Large intestine (tissue), 3 donors: ENCODE measurements around the gene FAM181A. TPM values are rescaled to one million over a fixed set of nuclear protein-coding genes. Genes with fewer than 3 reads are reported as not detected.

Source experiments
- DNase-seq, 2 donors: peaks; one replicate each; pipeline versions ENCODE4 v3.0.0 to v3.0.0-alpha.2; 2013
- H3K27ac ChIP-seq: one replicate; pipeline ENCODE4 v1.5.1; 2013; ENCODE audit warnings: low read length
- H3K27me3 ChIP-seq: 2 replicates; pipeline ENCODE4 v1.6.1; 2013; ENCODE audit warnings: low read length; ENCODE audit not compliant: control insufficient read depth, insufficient read depth
- H3K36me3 ChIP-seq: 2 replicates; pipeline ENCODE4 v1.6.1; 2013; ENCODE audit warnings: low read length; ENCODE audit not compliant: control insufficient read depth, insufficient read depth
- H3K4me1 ChIP-seq: one replicate; pipeline ENCODE4 v1.6.1; 2013; ENCODE audit warnings: low read length; ENCODE audit not compliant: control insufficient read depth, insufficient read depth
- H3K4me3 ChIP-seq: one replicate; pipeline ENCODE4 v1.5.1; 2013; ENCODE audit warnings: low read length
- H3K9me3 ChIP-seq: one replicate; pipeline ENCODE4 v1.6.1; 2013; ENCODE audit warnings: mild to moderate bottlenecking, low read depth, low read length, moderate library complexity; ENCODE audit not compliant: control insufficient read depth
- WGBS: methylation state at CpG from one replicate; pipeline ENCODE4 v1.1.5; 2013; ENCODE audit warnings: low lambda C conversion rate; ENCODE audit not compliant: insufficient coverage; 5-methylcytosine and 5-hydroxymethylcytosine counted together
- polyA plus RNA-seq: library from polyadenylated mRNA; unstranded; fragments of 120-200 nt; gene quantifications from one replicate; pipeline ENCODE4 v1.2.1, GENCODE V29; 2013

FAM181A gene
- polyA plus RNA-seq, 1 donor: not detected

DNA sequence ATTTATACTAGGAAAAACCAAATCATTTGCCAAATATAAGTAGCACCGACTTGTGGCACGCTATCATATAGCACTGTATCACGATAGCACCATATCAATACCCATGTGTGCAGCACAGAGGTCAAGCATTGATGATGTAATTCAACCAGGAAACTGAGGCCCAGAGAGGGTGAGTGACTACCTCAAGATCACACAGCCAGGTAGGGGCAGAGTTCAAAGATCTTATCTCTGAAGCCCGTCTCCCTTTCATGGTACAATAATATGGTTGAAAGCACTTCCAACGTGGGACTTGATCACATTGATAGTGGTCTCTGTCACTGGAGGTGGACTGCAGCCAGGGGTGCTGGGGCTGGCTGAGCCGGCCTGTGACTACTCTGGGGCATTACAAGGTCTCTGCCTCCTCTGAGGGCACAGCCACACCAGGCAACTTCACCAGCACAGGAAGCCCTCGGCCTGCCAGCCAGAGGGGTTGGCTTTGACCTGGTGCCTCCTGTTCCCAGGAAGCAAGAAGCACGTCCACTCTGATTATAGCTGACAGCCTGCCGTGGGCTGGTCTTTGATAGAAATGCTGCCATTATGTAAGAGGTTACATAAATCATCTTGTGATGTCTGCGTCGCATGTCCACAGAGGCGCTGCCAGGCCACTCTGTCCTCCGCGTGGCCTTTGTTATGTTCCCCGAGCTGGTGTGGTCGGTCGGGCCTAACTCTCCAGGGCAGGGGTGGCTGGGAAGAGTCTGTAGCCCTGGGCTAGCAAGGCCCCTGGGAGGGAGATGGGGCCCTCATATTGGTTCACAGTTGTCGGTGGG lies 5.9 kb upstream of the FAM181A start:
- Histone ChIP-seq H3K4me3 (no peak overlapping the region), H3K27ac (no peak overlapping the region), H3K27me3 (no peaks in the 10 kb centered on the region), H3K4me1 (no peaks in the 10 kb centered on the region), H3K9me3 (no peaks in the 10 kb centered on the region), H3K36me3 (no peaks in the 10 kb centered on the region)
- DNase-seq: no peak
- 100% methylated on average over 1 of the region's 18 CpGs for WGBS

DNA sequence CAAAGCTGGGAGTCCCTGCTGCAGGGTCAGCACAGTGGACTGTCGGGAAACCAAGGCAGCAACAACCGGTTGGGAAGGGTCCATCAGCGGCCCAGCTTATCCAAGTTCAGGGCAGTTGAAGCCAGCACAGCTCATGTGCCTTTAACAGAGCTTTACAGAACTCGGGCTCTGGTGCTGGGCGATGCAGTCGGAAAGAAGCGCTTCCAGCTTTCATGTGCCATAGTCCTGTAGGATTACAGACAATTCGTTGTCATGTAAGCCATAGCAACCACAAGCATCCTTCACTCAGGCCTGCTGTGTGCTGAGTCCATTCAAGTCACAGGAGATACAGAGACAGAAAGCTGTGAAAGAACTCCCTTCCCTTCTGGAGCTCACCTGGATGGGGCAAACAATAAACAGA lies 3.5 kb upstream of the FAM181A start:
- no peak for DNase-seq
- H3K4me1 ChIP-seq: no peaks in the 10 kb centered on the region
- no CpG with 5 or more reads among the region's 8 CpGs for WGBS

DNA sequence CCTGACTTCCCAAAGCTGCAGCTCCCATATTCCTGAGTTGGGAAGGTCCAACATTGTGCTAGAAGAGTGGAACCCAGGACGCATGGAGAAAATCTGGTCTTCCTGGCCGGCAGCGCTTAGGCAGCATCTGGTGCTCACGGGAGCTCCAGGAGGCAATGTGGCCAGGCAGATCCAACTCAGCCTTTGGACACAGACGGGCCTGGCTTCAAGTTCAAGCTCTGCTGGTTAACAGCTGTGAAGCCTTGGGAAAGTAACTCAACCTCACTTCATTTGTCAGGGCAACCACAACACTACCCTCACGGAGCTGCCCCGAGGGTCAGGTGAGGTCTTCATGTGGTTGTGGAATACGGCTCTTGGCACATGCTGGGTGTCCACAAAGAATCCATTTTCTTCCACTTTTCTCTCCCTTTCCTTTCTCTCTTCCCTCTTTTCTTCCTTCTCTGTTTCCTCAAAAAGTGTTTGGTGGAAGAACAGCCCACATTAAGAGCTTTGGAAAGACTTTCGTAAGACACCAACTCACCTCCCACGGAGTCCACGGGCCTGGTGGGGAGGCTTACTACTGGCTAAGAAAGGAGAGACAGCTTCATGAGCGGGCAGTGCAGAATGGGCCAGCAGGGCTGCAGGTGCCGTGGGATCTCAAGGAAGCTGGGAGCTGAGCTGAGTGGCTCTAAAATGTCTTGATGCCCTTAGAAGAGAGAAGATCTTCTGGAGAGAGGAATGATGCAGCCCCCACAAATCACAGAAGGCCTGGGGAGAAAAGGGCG lies 2.4 kb upstream of the FAM181A start:
- no peaks in the 10 kb centered on the region for H3K4me1 ChIP-seq
- H3K4me3 ChIP-seq: no peak overlapping the region
- H3K27ac ChIP-seq: no peak overlapping the region
- no peaks in the 10 kb centered on the region for H3K27me3 ChIP-seq
- H3K9me3 ChIP-seq: no peaks in the 10 kb centered on the region
- DNase-seq: no peak
- WGBS: no CpG with 5 or more reads among the region's 14 CpGs
- no peaks in the 10 kb centered on the region for H3K36me3 ChIP-seq

More for the DNA sequence above, 3.5 kb upstream of the FAM181A start:
- Histone ChIP-seq H3K27ac (no peak overlapping the region), H3K27me3 (no peaks in the 10 kb centered on the region), H3K4me3 (no peak overlapping the region), H3K9me3 (no peaks in the 10 kb centered on the region), H3K36me3 (no peaks in the 10 kb centered on the region)

DNA sequence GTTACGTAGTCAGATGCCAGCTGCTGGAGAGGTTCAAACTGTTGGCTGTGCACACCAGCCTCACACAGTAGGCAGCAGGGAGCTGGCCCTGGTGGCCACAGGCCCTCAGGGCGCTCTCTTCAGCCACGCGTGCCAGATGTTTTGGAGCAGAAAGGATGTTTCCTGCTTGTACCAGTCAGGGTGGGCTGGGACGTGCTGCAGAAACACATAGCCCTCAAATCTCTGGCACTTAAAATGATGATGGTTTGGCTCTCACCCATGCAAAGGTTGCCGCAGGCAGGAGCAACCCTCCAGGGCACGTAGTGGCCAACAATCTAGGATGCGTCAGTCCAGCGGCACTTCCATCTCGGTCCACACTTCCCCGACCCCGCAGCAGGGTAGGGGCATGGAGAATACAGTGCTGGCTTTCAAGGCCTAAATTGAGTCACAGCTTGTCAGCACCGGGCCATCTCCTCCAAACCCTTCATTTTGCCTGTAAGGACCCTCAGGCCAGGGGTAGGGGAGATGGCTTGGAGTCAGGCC lies 1.7 kb upstream of the FAM181A start:
- DNase-seq: no peak
- H3K9me3 ChIP-seq: no peaks in the 10 kb centered on the region
- H3K27me3 ChIP-seq: no peaks in the 10 kb centered on the region
- H3K27ac ChIP-seq: no peak overlapping the region
- no peak overlapping the region for H3K4me3 ChIP-seq
- H3K4me1 ChIP-seq: no peaks in the 10 kb centered on the region
- no CpG with 5 or more reads among the region's 13 CpGs for WGBS
- H3K36me3 ChIP-seq: no peaks in the 10 kb centered on the region

DNA sequence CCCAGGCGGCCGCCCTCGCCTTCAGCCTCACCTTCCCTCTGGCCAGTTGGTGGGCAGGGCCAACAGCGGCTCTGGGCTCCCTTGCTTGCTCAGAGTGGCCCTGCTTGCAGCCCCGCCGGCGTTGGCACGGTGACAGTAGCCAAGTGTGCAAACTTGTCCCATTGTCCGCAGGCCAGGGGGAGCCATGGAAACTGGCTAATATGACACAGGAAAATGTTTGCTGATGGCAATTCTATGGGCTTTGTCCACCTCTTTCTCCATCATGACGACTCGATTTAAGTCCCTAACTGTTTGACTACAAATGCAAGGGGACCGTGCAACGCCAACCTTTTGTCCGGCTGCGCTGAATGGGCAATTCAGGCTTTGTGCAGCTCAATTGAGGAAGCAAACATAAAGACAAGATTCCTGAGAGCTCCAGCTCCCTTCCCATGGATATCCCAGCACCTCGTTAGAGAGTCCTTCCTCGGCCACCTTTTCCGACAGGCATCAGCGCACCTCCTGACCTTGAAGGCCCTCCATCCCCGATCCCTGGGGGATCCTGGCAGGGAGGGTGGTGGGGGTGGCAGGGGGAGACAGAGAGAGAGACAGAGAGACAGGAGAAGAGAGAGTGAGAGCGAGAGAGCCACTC lies 785 bp upstream of the FAM181A start:
- 69% methylated on average over 5 of the region's 21 CpGs for WGBS
- no peak overlapping the region for H3K4me3 ChIP-seq
- DNase-seq: no peak

DNA sequence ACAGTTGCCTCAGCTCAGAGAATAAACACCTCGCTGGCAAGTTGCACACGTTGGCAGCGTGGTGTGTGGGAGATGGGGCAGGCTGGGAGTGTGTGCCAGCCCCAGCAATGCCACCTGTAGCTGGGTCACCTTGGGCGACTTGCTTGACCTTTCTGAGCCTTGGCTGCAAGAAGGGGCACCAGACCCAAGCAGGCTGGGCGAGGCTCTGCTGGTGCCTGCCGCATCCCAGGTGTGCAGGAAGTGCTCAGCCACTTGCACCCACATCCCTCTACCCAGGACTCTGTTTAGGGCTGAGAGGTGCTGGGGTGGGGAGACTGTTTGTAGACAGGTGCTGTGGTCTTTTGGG lies 629 bp downstream of the FAM181A start:
- Histone ChIP-seq H3K36me3 (no peaks in the 10 kb centered on the region), H3K9me3 (no peaks in the 10 kb centered on the region), H3K27ac (no peak overlapping the region), H3K4me1 (no peaks in the 10 kb centered on the region), H3K4me3 (no peak overlapping the region), H3K27me3 (no peaks in the 10 kb centered on the region)
- no CpG with 5 or more reads among the region's 6 CpGs for WGBS
- DNase-seq: no peak

More for the DNA sequence above, 785 bp upstream of the FAM181A start:
- Histone ChIP-seq H3K4me1 (no peaks in the 10 kb centered on the region), H3K36me3 (no peaks in the 10 kb centered on the region), H3K9me3 (no peaks in the 10 kb centered on the region), H3K27me3 (no peaks in the 10 kb centered on the region), H3K27ac (no peak overlapping the region)

DNA sequence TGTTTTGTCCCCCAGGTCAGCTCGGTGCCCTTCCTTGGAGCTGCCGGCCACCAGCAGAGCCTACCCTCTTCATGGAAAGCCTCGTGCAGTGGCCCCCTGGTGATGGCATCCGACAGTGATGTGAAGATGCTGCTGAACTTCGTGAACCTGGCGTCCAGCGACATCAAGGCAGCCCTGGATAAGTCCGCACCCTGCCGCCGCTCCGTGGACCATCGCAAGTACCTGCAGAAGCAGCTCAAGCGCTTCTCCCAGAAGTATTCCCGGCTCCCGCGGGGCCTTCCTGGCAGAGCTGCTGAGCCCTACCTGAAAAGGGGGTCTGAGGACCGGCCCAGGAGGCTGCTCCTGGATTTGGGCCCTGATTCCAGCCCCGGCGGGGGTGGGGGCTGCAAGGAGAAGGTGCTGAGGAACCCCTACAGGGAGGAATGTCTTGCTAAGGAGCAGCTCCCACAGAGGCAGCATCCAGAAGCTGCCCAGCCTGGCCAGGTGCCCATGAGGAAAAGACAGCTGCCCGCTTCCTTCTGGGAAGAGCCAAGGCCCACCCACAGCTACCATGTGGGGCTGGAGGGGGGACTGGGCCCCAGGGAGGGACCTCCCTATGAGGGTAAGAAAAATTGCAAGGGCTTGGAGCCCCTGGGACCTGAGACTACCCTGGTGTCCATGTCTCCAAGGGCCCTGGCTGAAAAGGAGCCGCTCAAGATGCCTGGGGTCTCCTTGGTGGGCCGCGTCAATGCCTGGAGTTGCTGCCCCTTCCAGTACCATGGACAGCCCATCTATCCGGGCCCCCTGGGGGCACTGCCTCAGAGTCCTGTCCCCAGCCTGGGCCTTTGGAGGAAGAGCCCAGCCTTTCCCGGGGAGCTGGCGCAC lies 1.3 kb downstream of the FAM181A start:
- Histone ChIP-seq H3K4me3 (no peak overlapping the region), H3K27ac (no peak overlapping the region), H3K27me3 (no peaks in the 10 kb centered on the region), H3K4me1 (no peaks in the 10 kb centered on the region), H3K9me3 (no peaks in the 10 kb centered on the region), H3K36me3 (no peaks in the 10 kb centered on the region)
- no CpG with 5 or more reads among the region's 26 CpGs for WGBS
- no peak for DNase-seq

DNA sequence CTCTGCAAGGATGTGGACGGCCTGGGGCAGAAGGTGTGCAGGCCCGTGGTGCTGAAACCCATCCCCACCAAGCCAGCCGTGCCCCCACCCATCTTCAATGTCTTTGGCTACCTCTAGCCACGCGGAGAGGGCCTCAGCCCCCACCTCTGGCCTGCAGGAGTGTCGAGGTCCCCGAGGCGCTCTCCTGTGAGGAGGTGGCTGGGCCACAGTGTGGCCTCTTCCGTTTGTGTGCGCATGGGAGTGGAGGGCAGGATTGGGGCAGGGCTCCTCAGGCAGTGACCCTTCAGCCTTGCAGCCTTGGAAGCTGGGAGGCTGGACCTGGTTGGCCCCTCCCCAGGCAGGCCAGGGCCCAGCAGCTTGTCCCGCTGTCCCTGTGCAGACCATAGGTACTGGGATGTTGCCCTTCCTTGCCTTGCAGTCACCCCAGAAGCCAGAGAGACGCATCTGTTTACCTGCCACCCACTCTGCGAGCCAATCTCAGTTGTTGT lies 1.9 kb downstream of the FAM181A start:
- Histone ChIP-seq H3K36me3 (no peaks in the 10 kb centered on the region), H3K27me3 (no peaks in the 10 kb centered on the region), H3K27ac (no peak overlapping the region), H3K4me1 (no peaks in the 10 kb centered on the region), H3K9me3 (no peaks in the 10 kb centered on the region), H3K4me3 (no peak overlapping the region)
- DNase-seq: no peak
- WGBS: 83% methylated on average over 2 of the region's 13 CpGs

DNA sequence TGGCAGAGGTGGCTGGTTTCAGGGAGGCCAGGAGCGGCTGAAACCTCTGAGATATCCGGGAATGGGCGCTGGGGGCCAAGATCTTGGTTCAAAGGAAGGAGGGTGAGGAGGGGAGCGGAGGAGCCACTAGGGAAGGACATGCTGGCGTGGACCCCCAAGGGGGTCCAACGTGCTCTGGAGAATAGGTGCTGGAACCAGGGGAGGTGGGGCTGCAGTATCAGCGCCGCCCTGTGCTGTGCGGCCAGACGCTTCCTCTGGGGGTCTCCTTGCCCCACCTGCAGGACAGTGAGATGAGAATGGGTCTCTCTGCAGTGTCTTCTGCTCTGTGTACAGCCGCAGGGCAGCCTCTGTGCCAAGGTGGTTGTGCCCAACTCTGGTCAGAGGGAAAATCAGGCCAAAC lies 2.5 kb downstream of the FAM181A start:
- Histone ChIP-seq H3K9me3 (no peaks in the 10 kb centered on the region), H3K27me3 (peaks cover under 1% of the 10 kb centered on the region), H3K27ac (no peak overlapping the region), H3K4me1 (no peaks in the 10 kb centered on the region), H3K36me3 (no peaks in the 10 kb centered on the region), H3K4me3 (no peak overlapping the region)
- DNase-seq: no peak
- no CpG with 5 or more reads among the region's 11 CpGs for WGBS
